PC-3 (cell line): ENCODE data around the gene HMOX2.

ENCODE experiments used
- EZH2 ChIP-seq: fragments of 300-600 bp; sonication (generic); IDR thresholded peaks from one replicate; pipeline ENCODE4 v1.6.1; 2017; ENCODE audit warnings: antibody characterized with exemption, mild to moderate bottlenecking, low read length; ENCODE audit not compliant: unreplicated experiment
- TF ChIP-seq, protein P1 (sequence below): fragments of 300-600 bp; sonication (generic); conservative IDR thresholded peaks from 2 replicates; pipeline ENCODE4 v1.5.1; 2017; ENCODE audit warnings: antibody characterized with exemption, low read depth, mild to moderate bottlenecking, low read length

DNA sequence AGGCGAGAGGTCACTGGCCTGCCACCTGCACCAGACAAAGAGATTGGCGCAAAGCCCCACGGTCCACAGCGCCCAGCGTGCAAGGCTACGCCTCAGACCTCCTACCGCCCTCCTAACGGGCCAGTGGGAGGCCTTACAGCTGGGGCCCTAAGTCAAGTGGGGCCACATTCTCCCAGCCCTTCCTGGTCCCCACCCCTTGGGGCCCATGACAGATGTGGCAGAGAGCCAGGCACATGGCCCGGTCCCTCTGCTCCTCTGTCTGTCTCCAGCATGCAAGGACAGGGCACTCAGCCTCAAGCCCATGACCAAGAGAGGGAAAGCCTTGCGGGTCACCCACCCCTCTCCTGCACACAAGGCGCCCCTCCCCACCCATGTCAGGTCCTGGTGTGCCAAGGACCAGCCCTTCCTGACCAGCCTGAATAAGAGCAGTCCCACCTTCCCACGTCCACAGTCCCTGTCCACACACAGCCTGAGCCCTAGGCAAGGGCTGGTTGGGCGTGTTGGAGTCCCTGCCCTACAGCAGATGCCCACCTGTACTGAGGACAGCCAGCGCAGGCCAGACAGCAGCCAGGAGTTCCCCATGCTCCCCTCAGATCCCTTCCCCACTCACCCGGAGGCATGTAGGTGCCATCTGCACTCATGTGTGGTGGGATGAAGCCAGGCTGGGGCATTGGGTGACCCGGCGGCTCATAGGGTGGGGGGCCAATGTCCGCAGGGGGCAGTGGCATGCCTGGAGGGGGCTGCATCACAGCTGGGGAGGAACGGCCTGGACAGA, 37.1 kb downstream of the HMOX2 start:
- TF ChIP-seq, protein P1, sequence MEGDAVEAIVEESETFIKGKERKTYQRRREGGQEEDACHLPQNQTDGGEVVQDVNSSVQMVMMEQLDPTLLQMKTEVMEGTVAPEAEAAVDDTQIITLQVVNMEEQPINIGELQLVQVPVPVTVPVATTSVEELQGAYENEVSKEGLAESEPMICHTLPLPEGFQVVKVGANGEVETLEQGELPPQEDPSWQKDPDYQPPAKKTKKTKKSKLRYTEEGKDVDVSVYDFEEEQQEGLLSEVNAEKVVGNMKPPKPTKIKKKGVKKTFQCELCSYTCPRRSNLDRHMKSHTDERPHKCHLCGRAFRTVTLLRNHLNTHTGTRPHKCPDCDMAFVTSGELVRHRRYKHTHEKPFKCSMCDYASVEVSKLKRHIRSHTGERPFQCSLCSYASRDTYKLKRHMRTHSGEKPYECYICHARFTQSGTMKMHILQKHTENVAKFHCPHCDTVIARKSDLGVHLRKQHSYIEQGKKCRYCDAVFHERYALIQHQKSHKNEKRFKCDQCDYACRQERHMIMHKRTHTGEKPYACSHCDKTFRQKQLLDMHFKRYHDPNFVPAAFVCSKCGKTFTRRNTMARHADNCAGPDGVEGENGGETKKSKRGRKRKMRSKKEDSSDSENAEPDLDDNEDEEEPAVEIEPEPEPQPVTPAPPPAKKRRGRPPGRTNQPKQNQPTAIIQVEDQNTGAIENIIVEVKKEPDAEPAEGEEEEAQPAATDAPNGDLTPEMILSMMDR = no peak
- no peak for TF ChIP-seq EZH2
